ENCODE measurements around the gene NAXE.
"Not testable (repeated sequence)": the region's sequence is repeated elsewhere in the genome, so short reads cannot be mapped to it uniquely, and the experiment has no call there.

The NAXE gene

DNA sequence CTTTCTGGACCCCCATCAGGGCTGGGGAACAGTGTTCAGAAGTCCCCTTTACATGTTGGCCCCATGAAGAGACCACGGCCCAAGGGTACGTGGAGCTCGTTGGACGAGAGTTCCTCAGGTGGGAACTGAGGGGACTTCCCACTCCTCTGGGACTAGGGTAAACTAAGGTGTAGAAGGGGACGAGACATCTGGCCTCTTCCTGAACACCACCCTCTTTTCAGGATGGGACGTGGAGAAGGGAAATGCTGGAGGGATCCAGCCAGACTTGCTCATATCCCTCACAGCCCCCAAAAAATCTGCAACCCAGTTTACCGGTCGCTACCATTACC, 2.0 kb downstream of the NAXE start:
- DNase-seq (ENCODE audit: low read depth): no peak

GRCh38 chr1:156594190-156594589, 2.6 kb downstream of the NAXE start:
- no peak for DNase-seq (ENCODE audit: low read depth)

- no peak for DNase-seq (ENCODE audit: low read depth)
Observed at GRCh38 chr1:156595016-156595415, 3.4 kb downstream of the NAXE start.

- no peak for DNase-seq (ENCODE audit: low read depth)
Observed at GRCh38 chr1:156596426-156596825, 4.8 kb downstream of the NAXE start.

DNA sequence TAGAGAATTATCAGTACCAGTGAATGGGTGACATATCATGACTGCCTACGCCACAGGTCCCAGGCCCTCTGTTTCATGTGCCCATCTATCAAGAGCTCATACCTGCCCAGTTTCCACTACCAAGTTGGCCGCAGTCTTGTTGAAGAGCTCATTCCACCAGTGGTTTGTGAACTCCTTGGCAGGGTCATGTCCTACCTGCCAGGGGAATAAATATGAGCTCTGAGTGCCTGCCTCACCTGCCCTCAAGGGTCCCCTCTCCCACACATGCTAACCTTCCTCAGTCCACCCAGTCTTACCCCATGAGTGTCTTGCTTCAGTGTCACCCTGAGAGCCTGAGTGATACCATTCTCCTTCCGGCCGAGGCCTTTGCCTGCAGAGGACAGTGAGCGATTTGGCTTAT, 6.5 kb downstream of the NAXE start:
- no peak for DNase-seq (ENCODE audit: low read depth)

DNA sequence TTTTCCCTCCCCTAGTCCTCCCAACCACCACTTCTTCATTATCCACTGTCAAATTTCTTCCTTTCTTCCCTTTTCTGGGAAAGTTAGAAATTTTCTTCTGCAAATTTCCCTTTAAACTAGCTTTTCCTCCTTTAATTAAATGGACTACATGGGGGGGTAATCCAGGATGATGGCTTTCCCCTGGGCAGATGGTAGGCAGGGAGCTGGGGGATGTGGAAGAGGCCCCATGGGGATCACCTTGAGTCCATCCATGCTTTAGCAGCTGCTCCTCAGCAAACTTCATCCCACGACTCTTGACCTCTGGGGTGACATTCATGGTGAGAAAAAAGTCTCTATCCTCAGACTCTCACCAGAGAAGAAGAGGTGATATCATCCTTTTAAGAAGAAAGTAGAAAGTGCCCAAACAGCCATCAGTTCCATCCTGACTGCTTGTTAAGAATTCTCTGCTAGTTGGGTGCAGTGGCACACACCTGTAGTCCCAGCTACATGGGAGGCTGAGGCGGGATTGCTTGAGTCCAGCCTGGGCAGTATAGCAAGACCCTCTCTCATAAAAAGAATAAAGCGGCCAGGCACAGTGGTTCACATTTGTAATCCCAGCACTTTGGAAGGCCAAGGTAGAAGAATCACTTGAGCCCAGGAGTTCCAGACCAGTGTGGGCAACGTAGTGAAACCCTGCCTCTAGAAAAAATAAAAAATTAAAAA, 7.3 kb downstream of the NAXE start:
- no peak for DNase-seq (ENCODE audit: low read depth)

DNA sequence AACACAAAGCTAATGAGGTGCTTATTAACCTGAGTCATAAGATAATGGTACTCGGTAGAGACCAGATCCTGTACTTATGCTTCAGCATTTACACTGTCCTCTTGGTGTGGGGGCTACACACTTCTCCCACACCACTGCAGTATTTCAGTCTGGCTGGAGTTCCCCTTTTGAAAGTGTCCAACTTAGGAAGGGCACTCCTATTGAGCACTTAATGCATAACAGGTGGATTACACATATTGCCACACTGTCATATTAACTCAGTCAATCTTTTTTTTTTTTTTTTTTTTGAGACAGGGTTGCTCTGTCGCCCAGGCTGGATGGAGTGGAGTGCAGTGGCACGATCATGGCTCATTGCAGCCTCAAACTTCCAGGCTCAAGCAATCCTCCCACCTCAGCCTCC, 8.2 kb downstream of the NAXE start:
- DNase-seq (ENCODE audit: low read depth): no peak

GRCh38 chr1:156600733-156601121, 9.2 kb downstream of the NAXE start:
- DNase-seq (ENCODE audit: low read depth): no peak

DNA sequence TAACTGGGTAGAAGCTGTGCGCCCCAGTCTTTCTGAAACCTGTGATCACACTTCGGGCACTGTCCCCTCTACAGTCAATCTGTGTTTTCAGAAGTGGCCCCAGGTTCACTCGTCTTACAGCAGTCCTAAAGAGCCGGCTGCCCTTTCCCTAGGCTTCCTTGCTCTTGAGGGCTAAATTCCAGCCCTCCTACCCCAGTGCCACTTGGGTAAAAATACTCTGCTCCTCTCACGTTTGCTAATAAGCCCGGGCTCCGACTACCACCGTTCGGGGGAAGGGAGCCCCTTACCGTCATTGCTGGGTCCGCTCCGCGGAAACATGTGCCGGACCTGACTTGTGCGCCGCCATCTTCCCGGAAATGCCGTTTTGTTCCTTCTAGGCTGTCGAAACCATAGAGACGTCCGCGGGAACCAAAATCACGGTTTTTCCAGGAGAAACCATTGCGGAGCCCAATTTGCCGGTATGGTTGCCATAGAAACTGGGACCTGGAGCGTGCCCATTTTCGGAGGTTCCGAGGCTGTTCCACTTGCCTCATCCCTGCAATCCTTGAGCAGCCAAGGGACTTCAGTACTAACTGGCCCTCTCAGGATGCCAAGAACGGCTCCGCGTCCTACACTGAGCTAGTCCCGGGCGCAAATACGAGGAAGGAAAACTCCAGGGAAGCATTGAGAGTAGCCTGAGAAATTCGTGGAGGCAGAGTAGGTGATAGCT, 9.7 kb downstream of the NAXE start, which contains the start of gene GPATCH4:
Gene GPATCH4 (minus strand): TSS at position 358 of the 709 bp plus-strand sequence.
- DNase-seq (ENCODE audit: low read depth): peak; percentile 78

DNA sequence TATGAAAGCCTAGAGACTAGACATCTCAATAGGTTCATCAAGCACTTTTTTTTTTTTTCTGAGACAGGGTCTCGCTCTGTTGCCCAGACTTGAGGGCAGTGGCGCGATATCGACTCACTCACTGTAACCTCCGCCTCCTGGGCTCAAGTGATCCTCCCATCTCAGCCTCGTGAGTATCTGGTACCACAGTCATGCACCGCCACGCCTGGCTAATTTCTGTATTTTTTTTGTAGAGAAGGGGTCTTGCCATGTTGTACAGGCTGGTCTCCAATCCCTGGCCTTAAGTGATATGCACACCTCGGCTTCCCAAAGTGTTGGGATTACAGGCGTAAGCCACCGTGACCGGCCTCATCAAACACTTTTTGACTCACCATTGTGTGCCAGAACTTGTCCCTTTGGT, 10.3 kb downstream of the NAXE start:
- DNase-seq (ENCODE audit: low read depth): no peak

DNA sequence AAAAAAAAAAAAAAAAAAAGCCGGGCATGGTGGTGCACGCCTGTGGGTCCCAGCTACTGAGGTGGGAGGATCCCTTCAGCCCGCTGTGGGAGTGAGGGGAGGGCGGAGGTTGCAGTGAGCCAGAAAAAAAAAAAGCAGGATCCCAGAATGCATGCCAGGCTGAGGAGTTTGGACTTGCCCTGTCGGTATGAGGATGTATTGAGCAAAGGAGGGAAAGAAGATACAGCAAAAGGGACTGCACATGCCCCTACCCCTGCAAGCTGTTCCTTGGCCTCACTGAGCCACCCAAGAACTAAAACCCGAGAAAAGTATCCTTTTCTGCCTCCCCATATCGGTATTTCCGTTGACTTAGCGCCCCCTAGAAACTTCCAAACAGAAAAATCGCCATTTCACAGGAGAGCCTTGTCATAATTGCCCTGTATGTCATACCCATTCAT, 11.0 kb downstream of the NAXE start:
- no peak for DNase-seq (ENCODE audit: low read depth)

GRCh38 chr1:156607344-156607743, 15.8 kb downstream of the NAXE start:
- not testable (repeated sequence) for DNase-seq (ENCODE audit: low read depth)

DNA sequence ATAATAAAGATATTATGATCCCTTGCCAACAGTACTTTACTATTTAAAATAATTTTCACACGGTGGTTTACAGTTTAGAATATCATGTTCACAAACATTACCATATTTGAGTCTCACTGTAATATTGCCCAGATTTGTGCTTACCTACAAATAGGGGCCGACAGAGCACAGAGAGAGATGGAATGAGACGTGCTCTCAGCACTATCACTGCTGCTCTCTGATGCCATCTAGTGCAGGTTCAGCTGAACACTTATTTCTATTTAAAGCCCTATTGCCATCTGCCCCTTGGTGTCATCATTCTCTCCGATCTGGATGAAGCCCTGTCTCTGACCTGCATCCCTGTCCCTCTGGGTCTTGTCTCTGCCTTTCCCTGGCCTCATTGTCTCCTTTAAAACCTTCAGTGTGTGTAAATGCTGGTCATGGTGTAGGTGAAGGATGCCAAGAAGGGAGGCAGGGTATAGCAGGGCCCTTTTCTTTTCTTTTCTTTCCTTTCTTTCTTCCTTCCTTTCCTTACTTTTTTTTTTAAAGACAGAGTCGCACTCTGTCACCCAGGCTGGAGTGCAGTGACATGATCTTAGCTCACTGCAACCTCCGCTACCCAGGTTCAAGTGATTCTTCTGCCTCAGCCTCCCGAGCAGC, 16.6 kb downstream of the NAXE start:
- peak; percentile 39 for DNase-seq (ENCODE audit: low read depth)

GRCh38 chr1:156608981-156609380, 17.4 kb downstream of the NAXE start:
- DNase-seq (ENCODE audit: low read depth): no peak

GRCh38 chr1:156610072-156610471, 18.5 kb downstream of the NAXE start:
- not testable (repeated sequence) for DNase-seq (ENCODE audit: low read depth)

DNA sequence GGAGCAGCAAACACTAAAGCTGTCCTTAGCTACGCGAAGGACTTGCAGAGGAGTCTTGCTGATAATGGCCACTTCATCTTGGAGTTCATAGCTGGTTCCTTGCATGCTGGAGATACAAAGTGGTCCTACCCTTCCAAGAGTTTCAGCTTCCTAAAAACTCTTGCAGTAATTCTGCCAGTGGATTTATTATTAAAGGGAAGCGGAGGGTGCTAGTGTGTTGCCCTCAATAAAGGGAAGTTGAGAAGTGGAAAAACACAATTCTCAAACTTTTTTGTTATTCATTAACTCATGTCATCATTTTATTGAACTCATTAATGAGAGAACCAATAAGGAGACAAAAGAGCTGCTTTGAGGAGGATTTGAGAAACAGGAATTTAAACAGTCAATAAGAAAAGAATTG, 21.1 kb downstream of the NAXE start:
- DNase-seq (ENCODE audit: low read depth): no peak

DNA sequence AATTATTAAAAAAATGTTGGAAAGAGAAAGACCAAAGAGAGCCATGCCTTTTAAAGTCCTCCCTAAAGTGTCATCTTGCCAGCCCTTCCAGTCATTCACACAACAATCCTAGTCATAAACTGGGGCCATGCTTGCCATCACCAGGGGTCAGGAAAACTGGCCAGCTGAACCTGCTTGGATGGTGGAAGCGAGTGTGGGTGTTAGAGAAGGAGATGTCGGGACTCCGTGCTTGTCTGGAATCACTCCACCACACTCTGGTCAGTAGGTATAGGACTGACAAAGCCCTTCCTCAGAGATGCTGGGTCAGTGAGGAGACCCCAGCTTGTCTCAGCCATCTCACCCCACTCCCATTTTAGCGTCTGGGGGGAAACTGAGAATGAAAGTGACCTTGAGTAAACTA, 24.4 kb downstream of the NAXE start:
- DNase-seq (ENCODE audit: low read depth): no peak

- no peak for DNase-seq (ENCODE audit: low read depth)
Observed at GRCh38 chr1:156616463-156616862, 24.9 kb downstream of the NAXE start.

DNA sequence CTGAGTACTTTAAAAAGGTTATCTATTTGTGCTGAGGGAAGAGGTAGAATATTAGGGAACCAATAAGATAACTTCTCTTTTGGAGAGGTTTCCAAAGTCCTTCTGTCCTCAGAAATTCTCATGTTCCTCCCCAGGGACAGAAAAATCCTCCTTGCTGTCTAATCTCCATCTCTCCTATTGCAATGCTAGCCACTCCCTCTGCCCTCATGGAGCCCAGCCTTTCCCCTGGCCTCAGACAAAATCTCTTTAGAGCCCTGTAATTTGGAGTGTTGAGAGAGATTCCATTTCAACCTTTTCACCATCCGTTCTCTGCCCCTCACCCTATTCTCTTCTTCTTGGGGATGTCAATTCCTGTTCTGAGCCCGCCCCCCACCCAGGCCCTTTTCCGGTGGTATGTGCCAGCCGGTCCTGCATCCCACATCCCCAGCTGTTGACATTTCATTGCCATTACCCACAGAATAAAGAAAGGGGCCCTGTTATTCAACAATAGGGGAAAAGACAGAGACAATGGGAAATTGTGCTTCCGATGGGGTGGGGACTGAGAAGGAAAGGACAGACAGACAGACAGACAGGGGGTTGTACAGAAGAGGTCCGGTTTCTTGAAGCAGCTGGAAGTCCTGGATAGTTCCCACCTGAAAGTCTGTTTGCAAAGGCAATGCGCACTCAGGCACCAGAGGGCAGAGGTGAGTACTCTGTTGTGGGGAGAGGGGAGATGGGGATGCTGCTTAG, 27.4 kb downstream of the NAXE start, which contains the start of gene HAPLN2:
Gene HAPLN2 (plus strand): TSS at position 563 of the 729 bp plus-strand sequence. CDS start 4,076 bp downstream, outside the sequence.
- DNase-seq (ENCODE audit: low read depth): no peak

GRCh38 chr1:156619582-156619955, 28.0 kb downstream of the NAXE start:
- DNase-seq (ENCODE audit: low read depth): no peak

DNA sequence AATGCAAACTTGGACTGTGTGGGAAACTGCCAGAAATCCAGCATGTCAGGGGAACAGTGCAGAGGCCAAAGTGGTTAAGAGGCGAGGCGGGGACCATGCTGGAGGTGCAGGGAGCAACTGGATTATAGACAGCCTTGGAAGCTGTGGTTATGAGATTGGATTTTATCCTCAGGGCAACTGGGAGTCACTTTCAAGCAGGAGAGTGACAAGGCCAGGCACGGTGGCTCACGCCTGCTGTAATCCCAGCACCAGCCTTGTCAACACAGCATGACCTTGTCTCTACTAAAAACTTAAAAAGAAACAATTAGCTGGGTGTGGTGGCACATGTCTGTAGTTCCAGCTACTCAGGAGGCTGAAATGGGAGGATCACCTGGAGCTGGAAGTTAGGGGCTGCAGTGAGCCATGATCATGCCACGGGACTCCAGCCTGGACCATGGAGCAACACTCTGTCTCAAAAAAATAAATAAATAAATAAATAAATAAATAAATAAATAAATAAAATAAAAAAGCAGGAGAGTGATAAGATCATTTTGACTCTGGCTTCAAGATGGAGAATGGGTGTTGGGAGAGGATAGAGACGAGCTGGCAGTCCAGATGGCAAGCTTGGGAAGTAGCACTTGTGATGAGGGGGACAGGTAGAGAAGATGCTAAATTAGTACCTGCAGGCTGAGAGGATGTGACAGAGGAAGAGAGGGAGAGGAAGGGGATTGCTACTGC, 31.2 kb downstream of the NAXE start:
- no peak for DNase-seq (ENCODE audit: low read depth)

Measured in HS-5 (cell line).